Fibroblast of skin of scalp (primary cell): Measurements from ENCODE around the gene TBXAS1.

Source experiments
- DNase-seq: peaks from one replicate; pipeline ENCODE4 v3.0.0-alpha.2; 2013

The TBXAS1 gene

DNA sequence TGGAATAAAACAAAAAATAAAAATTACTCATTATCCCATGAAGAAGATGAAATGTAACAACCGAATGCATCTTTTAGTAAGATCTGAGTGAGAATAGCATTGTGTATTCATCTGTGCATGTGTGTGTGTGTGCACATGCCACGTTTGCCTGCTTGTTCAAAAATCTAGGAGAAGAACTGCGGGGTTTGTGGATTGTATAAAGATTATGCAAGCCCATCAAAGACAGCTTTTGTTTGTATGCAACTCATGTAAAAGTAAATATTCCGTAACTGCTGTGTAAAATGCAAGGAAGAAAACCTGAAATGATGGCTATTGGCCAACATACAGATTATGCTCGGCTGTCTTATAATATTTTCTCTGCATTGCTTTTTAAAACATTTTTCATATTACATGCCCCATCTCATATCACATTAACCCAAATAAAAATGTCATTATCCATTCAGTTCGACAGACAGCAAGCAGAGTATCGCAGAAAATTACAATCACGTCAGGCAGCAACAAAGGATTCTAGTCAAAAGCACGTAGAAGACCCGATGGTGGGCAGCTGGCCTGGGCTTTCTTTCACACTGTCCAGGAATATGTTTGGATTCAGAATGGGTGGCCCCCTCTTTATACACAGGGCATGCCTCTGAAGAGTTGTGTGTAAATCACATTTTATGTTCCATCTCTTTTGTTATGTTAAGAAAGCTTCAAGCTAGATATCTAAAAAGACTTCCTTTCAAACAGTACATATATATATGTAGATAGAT is 119.7 kb downstream of the TBXAS1 start:
- no peak for DNase-seq

DNA sequence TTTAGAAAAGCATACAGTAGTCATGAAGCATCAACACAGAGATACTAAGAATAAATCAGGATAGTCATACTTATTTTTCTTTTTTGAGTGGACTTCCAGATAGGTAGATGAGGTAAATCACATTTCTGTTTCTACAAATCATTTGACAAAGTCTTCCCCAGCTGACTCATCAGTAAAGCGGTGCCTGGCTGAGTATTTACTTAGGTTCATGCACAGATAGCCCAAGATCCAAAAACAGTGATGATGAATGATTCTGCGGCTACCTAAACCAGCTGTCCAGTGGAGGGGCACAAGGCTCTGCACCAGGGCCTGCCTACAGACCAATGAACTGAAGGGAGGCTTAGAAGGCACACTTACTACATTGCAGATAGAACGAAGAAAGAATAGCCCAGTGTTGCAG is 120.6 kb downstream of the TBXAS1 start:
- no peak for DNase-seq

- DNase-seq, result no peak
These were observed 121.9 kb downstream of the TBXAS1 start for GRCh38 chr7:139950881-139951525.

GRCh38 chr7:139953229-139953628 is 124.2 kb downstream of the TBXAS1 start:
- DNase-seq, result no peak

GRCh38 chr7:139955109-139955820 is 126.2 kb downstream of the TBXAS1 start:
- no peak for DNase-seq

DNA sequence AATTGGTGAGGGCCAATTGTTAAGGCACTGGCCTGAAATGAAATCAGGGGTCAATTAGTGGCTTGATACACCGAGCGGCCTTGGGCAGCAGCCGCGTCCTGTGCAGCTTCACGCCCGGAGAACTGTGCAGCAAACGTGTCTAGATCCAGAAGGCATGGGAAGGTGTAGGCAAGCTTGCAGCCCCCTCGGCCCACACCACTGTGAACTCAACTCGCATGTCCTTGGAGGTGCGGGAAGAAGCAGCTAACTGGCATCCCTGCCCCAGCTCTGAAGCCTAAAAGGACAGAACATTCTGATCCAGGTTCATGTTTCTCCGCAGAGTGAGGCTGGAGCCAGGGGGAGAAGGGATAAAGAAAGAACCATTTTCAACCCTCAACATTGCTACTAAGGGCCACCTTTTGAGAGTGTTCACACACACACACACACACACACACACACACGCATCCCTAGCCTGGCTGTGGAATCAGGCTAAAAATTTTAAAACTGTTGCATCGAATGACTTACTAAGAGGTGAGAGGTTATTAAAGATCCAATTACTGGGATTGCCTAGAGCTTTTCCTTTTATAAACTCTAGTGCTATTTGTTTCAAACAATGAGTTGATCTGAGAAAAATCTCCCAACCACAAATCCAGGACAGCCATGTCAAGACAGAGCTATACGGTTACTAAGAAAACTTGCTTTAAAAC is 129.7 kb downstream of the TBXAS1 start:
- peak; percentile 13 for DNase-seq

- no peak for DNase-seq
These were observed 130.2 kb downstream of the TBXAS1 start for GRCh38 chr7:139959285-139959628.

GRCh38 chr7:139959718-139960117 is 130.7 kb downstream of the TBXAS1 start:
- DNase-seq, result no peak

DNA sequence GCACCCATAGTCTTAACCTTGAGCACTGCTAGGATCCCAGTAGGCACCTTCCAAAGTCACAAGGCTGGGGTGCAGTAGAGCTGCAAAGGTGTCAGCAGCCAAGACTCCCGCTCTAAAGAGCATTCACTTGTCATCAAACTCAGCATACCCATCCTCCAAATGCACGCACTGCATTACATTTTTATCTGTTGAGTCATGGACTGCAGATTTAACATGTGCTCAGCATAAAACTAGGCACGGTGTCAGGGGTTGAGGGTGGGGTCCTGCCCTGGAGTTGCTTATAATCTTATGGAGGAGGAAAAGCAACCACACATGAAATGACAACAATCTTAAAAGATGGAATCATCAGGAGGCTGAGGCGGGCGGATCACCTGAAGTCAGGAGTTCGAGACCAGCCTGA is 131.1 kb downstream of the TBXAS1 start:
- peak; percentile 41 for DNase-seq

DNA sequence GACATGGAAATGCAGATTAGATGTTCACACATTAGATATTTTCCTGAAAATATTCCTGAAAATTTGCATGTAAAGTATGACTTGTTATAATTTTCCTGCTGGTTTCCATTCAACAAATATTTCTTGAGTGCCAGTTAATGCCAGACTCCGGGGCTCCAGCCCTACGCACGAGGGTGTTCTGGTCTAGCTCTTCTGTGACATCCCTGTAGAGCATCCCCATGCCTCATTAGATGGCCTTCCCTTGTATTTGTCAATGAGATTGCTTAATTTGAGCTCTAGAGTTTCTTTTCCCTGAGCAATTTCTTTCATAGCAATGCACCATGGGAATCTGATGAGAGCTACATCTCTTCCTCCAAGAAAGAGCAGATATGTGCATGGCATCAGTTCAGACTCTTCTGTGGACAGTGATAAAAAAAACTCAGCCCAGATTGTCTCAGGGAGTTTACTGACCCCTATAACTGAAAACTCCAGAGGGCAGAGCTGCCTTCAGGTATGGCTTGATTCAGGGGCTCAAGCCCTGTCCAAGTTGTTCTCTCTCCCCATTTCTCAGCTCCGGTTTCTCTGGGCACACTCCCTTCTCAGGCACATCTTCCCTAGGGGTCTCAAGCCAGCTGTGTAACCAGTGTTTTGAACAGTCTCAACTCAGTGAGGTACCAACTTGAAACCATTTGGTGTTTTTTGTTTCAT is 137.0 kb downstream of the TBXAS1 start:
- no peak for DNase-seq

DNA sequence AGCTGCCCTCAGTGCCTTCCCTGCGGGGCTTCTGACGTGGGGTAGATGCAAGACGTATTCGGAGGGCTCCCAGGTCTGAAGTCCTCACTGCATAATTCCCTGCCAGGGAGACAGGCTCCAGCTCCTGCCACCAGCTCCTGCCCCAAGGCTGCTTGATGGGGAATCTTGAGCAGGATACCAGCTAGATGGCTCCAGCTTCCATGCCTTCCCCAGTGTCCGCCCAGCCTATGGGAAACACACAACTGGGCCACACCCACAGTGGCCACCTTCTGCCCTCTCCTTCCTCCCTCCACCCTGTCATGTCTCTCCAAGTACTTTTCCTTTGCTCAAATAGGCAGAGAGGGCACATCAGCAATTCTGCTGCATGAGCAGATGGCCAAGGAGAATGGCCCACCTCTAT is 137.9 kb downstream of the TBXAS1 start:
- no peak for DNase-seq

GRCh38 chr7:139968931-139969330 is 139.9 kb downstream of the TBXAS1 start:
- DNase-seq, result no peak

- no peak for DNase-seq
These were observed 143.0 kb downstream of the TBXAS1 start for GRCh38 chr7:139972029-139972428.

GRCh38 chr7:139973101-139974050 is 144.3 kb downstream of the TBXAS1 start:
- no peak for DNase-seq

DNA sequence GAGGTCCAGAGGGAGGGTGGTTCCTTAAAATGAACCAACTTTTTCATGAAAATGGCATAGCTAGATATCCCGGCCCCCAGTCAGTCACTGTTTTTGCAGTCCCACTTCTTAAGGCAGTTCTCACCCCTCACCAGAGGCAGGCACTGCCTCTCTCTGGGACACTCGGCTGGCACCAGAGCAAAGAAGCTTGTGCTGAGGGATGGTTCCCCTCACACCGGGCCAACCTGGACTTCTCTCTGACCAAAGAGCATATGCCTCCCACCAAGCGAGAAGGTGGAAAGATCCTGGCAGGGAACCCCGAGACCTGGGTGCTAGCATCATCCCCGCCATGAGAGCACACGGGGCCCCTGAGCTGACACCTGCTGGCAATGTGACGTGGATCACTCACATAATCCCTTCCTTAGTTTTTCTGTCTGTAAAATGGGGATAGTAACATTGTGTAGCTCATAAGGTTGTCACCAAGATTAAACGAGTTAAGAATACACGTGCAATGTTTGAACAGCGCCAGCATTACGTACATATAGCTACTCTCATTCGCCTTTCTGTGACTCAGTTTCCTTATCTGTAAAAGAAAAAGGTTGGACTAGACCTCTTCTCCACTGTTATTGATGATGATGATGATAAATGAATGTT is 145.2 kb downstream of the TBXAS1 start:
- DNase-seq, result no peak

- DNase-seq, result no peak
These were observed 147.2 kb downstream of the TBXAS1 start for GRCh38 chr7:139976055-139976837.

DNA sequence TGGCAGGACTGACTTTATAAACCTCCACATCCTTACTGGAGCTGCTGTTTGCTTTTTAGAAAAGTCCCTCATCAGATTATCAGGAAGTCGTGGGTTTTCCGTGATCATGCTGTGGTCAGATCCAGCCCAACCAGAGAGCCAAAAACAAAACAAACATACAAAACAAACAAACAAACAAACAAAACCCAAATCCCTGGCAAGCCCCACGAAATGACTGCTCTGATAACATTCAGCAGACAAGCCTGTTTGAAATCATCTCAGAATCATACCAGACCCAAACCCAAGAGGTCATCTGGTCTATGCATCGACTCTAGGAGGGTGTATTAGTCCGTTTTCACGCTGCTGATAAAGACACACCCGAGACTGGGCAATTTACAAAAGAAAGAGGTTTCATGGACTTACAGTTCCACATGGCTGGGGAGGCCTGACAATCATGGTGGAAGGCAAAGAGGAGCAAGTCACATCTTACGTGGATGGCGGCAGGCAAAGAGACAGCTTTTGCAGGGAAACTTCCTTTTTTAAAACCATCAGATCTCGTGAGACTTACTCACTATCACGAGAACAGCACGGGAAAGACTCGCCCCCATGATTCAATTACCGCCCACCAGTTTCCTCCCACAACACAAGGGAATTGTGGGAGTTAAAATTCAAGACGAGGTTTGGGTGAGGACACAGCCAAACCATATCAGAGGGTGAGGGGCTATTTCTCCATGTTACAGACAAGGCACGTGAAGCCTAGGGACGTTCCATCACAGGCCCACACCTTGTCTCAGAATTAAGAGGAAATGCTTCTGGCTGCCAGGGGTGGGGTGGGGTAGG is 148.0 kb downstream of the TBXAS1 start:
- DNase-seq, result no peak

DNA sequence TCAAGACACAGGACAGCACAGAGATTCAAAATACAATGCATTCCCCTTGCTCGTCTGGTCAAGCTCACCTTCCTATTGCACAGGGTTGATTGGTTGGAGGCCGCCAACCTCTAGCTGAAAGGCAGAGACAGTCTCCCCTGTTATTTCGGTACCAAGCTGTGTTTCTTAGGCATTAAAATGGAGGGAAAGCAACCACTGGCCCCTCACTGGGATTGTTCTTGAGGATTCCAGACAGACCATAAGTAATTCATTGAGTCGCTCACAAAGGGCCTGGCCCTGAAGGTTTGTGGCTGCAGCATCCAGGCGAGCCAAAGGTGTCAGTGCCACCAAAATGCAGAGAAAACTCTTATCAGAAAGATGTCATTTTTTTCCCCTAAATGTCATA is 152.4 kb downstream of the TBXAS1 start:
- DNase-seq, result no peak
